LoVo (cell line): ENCODE data around the gene ZNF134.

Experiments used
- DNase-seq: peaks from one replicate; pipeline ENCODE4 v3.0.0-alpha.2; 2016; ENCODE audit warnings: low spot score

The ZNF134 gene

DNA sequence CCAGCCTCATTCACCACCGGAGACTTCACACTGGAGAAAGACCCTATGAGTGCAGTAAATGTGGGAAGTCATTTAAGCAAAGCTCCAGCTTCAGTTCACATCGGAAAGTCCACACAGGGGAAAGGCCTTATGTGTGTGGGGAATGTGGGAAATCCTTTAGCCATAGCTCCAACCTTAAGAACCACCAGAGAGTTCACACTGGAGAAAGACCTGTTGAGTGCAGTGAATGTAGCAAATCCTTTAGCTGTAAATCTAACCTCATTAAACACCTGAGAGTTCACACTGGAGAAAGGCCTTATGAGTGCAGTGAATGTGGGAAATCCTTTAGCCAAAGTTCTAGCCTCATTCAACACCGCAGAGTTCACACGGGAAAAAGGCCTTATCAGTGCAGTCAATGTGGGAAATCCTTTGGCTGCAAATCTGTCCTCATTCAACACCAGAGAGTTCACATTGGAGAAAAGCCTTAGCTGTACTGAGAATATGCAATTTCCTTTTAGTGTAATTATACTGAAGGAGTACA, 27.7 kb downstream of the ZNF134 start:
- DNase-seq = no peak

DNA sequence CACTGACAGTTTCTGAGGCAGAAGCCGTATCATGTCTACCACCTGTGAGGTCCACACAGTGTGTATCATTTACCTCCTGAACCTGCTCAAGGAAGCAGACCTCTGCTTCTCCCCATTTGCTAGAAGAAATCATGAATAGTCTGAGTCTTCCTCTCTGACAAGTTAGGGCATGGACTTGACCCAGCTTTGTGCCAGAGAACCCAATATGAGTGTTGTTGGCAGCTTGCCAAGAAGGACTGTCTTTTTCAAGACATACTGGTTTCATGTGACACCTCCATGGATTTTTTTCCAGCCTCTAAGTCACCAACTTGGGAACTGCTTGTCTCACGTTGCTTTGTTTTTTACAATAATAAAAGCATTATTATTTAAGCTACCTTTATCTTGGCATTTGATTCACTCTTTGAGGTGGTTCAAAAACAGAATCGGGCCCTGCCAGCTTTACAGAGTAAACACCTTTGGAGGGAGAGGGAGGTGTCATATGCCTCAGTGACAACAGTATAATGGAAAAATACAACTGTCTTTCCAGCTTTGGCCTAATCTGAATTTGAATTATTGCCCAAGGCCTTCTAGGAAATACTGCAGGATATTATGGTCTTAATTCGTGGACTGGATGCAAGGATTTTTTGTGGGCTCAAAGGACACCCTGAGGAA, 28.5 kb downstream of the ZNF134 start:
- DNase-seq = no peak

DNA sequence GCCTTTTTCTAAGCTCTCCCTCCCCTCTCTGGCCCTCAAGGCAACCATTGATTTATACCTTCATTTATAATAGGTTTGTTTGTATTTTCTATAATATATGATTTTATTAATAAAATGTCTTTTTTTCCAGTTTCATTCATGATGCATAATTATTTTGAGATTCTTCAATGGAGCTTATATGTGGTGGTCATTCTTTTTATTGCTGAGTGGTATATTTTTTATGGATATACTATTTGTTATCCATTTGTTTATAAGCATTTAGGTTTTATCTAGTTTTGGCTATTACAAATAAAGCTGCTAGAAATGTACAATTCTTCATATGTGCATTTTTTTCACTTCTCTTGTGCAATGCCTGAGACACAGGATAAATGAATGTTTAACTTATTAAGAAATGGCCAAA, 29.7 kb downstream of the ZNF134 start:
- DNase-seq = no peak

DNA sequence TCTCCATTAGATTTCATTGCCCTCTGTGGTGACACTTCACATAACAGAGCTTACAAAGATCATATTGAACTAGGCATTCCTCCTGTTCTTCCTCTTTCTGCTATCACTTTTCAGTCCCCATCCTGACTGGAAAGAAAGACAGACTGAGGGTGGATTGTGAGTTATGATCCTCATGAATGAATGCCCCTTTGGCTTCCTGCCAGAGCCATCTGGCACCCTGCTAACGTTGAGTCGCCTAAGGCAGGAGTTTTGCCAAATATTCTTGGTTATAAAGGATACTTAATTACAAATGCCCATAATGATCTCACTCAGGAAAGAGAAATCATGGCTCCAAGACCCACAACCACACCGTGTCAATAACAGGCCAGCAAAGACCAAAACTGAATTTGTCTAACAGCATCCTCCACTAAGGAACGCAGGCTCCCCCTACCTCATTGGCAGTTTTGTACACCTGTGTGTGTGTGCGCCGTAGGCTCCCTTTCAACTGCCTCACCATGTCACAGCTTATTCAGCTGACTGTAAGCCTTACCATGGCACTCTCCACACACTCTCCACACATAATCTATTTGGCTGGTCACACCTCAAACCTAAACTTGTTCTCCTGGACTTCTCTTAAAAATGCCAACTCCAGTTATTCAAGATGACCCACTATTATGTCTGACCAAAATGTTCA, 34.4 kb downstream of the ZNF134 start:
- DNase-seq = no peak

DNA sequence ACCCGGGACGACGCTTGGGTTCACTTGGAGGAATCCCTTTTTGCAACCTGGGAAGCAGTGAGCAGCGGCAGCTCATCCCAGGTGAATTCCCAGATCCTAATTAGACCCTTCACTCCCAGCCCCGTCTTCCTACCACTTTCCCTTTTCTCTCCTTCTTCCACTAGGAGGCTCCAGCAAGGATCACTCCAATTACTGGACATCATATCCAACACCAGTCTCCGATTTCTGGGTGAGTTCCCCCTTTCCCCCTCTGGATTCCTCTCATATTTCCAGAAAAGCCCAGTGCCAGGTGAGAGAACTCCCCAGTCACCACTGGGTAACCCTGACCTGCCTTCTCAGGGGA, 37.6 kb downstream of the ZNF134 start:
- no peak for DNase-seq

DNA sequence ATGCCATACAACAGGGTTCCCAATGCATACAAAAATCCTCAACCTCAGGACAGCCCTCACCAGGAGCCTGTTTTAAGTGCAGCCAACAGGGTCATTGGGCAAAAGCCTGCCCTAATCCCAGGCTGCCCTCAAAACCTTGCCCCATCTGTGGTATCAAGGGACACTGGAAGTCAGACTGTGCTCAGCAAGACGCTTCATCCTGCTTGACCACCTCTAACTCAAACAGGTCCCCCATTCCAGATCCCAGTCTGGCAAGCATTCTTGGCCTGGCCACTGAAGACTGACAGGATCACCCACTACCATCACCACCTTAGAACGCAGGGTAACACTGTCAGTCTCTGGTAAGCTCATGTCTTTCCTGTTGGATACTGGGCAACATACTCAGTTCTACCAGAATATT, 39.6 kb downstream of the ZNF134 start:
- no peak for DNase-seq

DNA sequence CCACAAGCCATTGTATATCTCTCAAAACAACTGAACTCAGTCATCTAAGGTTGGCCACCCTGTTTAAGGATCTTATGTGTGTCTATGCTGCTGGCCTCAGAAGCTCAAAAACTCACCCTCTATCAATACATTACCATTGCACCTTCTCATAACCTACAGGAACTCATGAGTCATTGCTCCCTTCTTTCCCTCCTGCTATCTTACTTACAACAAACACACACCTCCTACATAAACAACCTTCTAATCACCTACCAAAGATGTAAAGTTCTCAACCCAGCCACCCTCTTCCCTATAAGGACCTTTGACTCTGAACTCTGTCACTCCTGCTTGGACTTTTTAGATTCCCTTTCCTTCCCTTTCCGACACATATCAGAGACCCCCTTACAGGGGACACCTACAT, 41.4 kb downstream of the ZNF134 start:
- no peak for DNase-seq

DNA sequence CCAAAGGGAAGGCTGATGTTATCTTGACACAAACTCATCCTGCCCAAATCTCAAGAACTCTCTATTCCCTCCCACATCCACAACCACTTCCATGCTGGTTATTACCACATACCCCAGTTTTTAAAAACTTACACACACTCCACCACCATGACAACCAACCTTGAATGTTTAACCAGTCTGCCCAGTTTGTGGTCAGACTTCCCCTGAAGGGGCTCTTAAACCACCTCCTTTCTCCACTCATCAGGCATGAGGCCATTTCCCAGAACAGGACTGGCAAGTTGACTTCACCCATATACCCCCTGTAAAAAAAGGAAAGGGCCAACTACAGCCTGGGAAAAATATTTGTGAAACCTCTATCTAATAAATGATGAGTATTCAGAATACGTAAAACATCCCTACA, 42.3 kb downstream of the ZNF134 start:
- DNase-seq = no peak

DNA sequence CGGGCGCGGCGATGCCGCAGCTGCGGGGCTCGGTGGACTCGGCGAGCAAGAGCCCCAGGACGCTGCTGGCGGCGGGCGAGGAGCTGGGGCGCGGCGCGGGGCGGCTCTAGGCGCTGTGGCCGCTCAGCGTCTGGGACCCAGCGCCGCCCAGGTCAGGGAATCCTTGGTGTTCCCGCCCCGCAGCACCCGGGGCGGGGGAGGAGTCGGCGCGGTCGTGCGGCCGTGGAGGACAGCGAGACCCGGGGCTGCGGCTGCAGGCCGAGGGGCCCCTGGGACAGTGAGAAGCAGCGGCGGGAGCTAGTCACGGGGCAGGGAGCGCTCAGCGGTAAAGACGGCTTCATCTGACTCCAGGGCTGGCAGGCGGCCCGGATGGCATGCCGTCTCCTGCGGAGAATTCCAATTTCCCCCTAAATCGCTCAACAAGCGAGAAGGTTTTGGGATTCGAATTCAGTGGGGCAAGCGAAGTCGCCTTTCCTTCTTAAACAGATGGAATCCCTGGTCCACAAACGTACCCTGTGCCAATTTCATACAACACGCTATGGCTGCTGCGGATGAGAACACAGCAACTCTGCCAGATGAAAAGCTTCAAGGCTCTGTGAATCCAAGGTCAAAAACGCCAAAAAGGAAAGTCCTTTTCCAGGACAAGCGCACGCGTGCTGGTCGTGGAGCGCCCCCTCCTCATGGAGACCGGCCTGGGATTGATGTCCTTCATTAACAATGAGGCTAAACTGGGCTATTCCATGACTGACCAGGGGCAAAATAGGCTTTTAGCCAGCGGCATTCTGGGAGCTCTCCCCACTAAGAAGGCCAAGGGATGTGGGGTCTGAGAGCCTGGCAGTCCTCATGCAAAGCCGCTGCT, 50.5 kb downstream of the ZNF134 start:
- DNase-seq = no peak

DNA sequence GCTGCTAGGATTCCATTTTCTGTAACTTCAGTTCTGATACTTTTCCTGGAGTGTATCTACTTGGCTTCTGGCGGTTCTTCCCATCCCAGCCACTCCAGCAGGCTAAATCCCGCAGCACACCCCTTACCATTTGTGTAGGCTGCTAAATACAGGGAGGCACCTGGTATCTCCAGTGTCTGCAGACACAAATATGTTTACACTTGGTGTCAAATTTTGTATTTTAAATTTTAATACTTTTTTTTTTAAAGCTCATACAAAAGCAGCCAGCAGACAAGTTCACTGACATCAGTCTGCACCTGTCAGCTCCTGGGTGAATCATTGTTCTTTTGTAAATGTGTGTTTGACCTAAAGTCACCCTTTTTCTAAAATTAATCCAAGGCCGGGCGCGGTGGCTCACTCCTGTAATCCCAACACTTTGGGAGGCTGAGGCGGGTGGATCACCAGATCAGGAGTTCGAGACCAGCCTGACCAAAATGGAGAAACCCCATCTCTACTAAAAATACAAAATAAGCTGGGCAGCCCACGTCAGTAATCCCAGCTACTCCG, 51.3 kb downstream of the ZNF134 start:
- no peak for DNase-seq

DNA sequence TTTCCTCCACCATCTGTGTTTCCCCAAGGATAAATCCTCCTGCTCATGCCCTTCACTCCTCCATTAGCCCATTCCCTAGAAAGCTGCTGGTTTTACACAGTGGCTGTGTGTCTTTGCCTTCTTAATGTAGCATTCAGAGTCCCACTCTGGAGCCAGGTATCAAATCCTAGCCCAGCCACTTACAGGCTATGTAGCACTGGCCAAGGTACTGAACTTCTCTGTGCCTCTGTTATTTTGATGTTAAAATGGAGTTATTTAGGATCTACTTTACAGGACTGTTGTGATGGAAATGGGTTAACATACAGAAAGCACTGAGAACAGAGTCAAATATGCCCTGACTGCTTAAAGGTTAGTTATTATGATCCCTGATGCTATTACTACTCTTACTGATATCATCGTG, 53.2 kb downstream of the ZNF134 start:
- DNase-seq = no peak

DNA sequence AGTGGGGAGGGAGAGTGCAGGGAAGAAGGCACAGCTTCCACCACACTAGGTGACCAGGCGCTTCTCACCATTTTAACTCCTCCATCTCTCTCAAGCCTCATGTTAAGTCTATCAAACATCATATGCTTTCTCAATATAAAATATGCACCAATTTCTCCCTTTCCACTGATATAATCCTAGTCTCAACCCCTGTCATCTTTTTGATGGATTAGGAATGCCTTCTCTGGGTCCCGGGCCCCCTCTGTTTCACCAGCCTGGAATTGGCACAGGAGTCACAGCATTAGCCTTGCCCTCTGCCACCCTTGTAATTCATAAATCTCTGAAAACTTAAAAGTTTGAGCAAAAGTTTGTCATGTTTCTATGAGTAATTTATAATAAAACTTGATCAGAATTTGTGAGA, 54.6 kb downstream of the ZNF134 start, which contains the start of gene ZSCAN4:
Gene ZSCAN4 (plus strand): TSS at position 301 of the 400 bp plus-strand sequence. CDS start 7,211 bp downstream, outside the sequence.
- DNase-seq = no peak

DNA sequence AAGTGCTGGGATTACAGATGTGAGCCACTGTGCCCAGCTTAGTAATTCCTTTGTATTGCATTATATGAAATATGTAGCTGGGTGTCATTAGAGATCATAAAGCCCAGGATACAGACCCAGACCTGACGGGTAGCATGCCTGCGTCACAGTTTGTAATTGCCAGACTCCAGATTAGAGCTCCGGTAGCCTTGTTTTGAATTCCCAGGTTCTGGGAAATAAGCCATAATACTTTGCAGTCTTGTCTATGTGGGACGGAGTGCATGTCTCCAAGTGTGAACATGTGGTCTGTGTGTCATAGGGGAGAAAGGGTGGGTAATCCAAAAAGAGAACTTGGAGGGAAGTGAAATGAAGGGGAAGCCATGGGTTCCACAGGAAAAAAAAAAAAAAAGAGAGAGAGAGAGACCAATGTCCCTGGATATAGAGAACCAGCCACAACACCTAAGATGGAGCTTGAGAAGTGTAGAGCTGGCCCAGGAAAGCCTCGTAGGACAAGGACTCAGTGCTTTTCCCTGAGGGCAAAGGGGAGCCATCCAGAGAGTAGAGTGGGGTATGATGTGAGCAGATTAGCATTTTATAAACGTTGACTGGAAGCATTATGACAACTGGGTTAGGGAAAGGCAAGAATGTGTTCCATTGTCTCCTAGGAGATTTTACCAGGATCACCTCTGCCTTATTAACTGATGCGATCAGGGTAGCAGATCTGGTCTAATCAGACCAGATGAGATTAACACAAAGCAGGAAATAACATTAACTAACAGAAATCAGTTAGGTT, 57.3 kb downstream of the ZNF134 start:
- no peak for DNase-seq

DNA sequence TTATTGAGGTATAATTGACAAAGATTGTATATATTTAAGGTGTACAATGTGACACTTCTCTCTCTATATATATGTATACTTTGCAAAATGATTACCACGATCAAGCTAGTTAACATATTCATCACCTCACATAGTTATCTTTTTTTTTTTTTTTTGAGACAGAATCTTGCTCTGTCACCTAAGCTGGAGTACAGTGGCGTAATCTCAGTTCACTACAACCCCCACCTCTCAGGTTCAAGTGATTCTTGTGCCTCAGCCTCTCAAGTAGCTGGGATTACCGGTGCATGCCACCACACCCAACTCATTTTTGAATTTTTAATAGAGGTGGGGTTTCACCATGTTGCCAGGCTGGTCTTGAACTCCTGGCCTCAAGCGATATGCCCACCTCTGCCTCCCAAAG, 58.4 kb downstream of the ZNF134 start:
- DNase-seq = no peak
